ENCODE results near the gene CSF2RB.

CSF2RB gene

GRCh38 chr22:36936362-36937116 is 23.1 kb downstream of the CSF2RB start:
- no peak for DNase-seq (ENCODE audit: low spot score)

- no peak for DNase-seq (ENCODE audit: low spot score)
Measured at GRCh38 chr22:36937319-36938027, 24.0 kb downstream of the CSF2RB start.

- DNase-seq (ENCODE audit: low spot score) = no peak
Measured at GRCh38 chr22:36938028-36938425, 24.6 kb downstream of the CSF2RB start.

GRCh38 chr22:36938886-36939285 is 25.5 kb downstream of the CSF2RB start:
- no peak for DNase-seq (ENCODE audit: low spot score)

GRCh38 chr22:36940676-36941075 is 27.2 kb downstream of the CSF2RB start:
- no peak for DNase-seq (ENCODE audit: low spot score)

GRCh38 chr22:36942556-36942955 is 29.1 kb downstream of the CSF2RB start:
- DNase-seq (ENCODE audit: low spot score) = no peak

GRCh38 chr22:36946421-36947158 is 33.2 kb downstream of the CSF2RB start:
- DNase-seq (ENCODE audit: low spot score) = no peak

GRCh38 chr22:36948273-36949225 is 35.1 kb downstream of the CSF2RB start:
- DNase-seq (ENCODE audit: low spot score) = no peak

GRCh38 chr22:36950797-36951590 is 37.6 kb downstream of the CSF2RB start:
- no peak for DNase-seq (ENCODE audit: low spot score)

GRCh38 chr22:36951746-36952145 is 38.3 kb downstream of the CSF2RB start:
- DNase-seq (ENCODE audit: low spot score) = no peak

GRCh38 chr22:36953239-36954080 is 40.0 kb downstream of the CSF2RB start:
- DNase-seq (ENCODE audit: low spot score) = no peak

GRCh38 chr22:36954251-36955014 is 41.0 kb downstream of the CSF2RB start:
- DNase-seq (ENCODE audit: low spot score) = no peak

- DNase-seq (ENCODE audit: low spot score) = no peak
Measured at GRCh38 chr22:36955691-36956090, 42.3 kb downstream of the CSF2RB start.

- no peak for DNase-seq (ENCODE audit: low spot score)
Measured at GRCh38 chr22:36958366-36958765, 44.9 kb downstream of the CSF2RB start.

GRCh38 chr22:36961626-36962025 is 48.2 kb downstream of the CSF2RB start:
- DNase-seq (ENCODE audit: low spot score) = no peak

- no peak for DNase-seq (ENCODE audit: low spot score)
Measured at GRCh38 chr22:36963302-36963701, 49.9 kb downstream of the CSF2RB start.

- DNase-seq (ENCODE audit: low spot score) = no peak
Measured at GRCh38 chr22:36964106-36964505, 50.7 kb downstream of the CSF2RB start.

GRCh38 chr22:36965696-36966095 is 52.3 kb downstream of the CSF2RB start:
- DNase-seq (ENCODE audit: low spot score) = no peak

- no peak for DNase-seq (ENCODE audit: low spot score)
Measured at GRCh38 chr22:36966851-36967540, 53.6 kb downstream of the CSF2RB start.

All from kidney tubule cell (primary cell).